ENCODE results near the gene PRPF18. TPM values are rescaled to one million over a fixed set of nuclear protein-coding genes. Genes with fewer than 3 reads are reported as not detected.

The PRPF18 gene
- total RNA-seq, 1 experiment from 2014 or later: 13.4 TPM

- ATAC-seq (no peak), DNase-seq (ENCODE audit: low spot score) (no peak)
- H3K27ac Mint-ChIP-seq: no peak overlapping the region
- H3K27me3 Mint-ChIP-seq (ENCODE audit: low read depth): no peaks in the 10 kb centered on the region
- H3K9me3 Mint-ChIP-seq: no peaks in the 10 kb centered on the region
- TF ChIP-seq ZNF232 (CRISPR knock-in tag; IDR thresholded peaks at IDR 0.05) (no peak), ZBTB43 (CRISPR knock-in tag; IDR thresholded peaks at IDR 0.05) (no peak), NFATC4 (CRISPR knock-in tag; IDR thresholded peaks at IDR 0.05) (no peak), ARID4B (CRISPR knock-in tag; IDR thresholded peaks at IDR 0.05; ENCODE audit: borderline replicate concordance) (no peak), NR1H2 (CRISPR knock-in tag; IDR thresholded peaks at IDR 0.05) (no peak), GRHL2 (CRISPR knock-in tag; IDR thresholded peaks at IDR 0.05; ENCODE audit: insufficient replicate concordance, severe bottlenecking) (no peak), ZNF671 (CRISPR knock-in tag; IDR thresholded peaks at IDR 0.05) (no peak), GTF2I (CRISPR knock-in tag; conservative IDR thresholded peaks at IDR 0.05) (no peak), ATF3 (CRISPR knock-in tag; conservative IDR thresholded peaks at IDR 0.05) (no peak), ZNF219 (CRISPR knock-in tag; IDR thresholded peaks at IDR 0.05; ENCODE audit: borderline replicate concordance) (no peak), FOXP1 (CRISPR knock-in tag; IDR thresholded peaks at IDR 0.05; ENCODE audit: borderline replicate concordance) (no peak), KAT7 (CRISPR knock-in tag; IDR thresholded peaks at IDR 0.05; ENCODE audit: borderline replicate concordance) (no peak), NFE2L1 (CRISPR knock-in tag; IDR thresholded peaks at IDR 0.05) (no peak), SMAD4 (CRISPR knock-in tag; IDR thresholded peaks at IDR 0.05) (no peak), E2F5 (CRISPR knock-in tag; IDR thresholded peaks at IDR 0.05) (no peak), ZNF138 (CRISPR knock-in tag; conservative IDR thresholded peaks at IDR 0.05) (no peak)
- no peak overlapping the region for H3K4me3 Mint-ChIP-seq
- CTCF ChIA-PET: interaction anchor here (1.8 kb wide), 1 partner anchor 9 kb away, joined by 5 read pairs; no protein-coding TSS in a partner anchor
- POLR2A ChIA-PET: no interaction called here
- H3K4me1 Mint-ChIP-seq: peaks cover under 1% of the 10 kb centered on the region; the same call in 1 of the 2 replicates
- peaks cover 9% of the 10 kb centered on the region for H3K36me3 Mint-ChIP-seq
Observed at GRCh38 chr10:13621931-13622330, 35.2 kb downstream of the PRPF18 start.

- POLR2A ChIA-PET: no interaction called here
- CTCF ChIA-PET: no interaction called here
- H3K4me3 Mint-ChIP-seq: no peak overlapping the region
- H3K27me3 Mint-ChIP-seq (ENCODE audit: low read depth): no peaks in the 10 kb centered on the region
- no peaks in the 10 kb centered on the region for H3K9me3 Mint-ChIP-seq
- no peaks in the 10 kb centered on the region for H3K36me3 Mint-ChIP-seq
- H3K4me1 Mint-ChIP-seq: peaks cover 6% of the 10 kb centered on the region
- H3K27ac Mint-ChIP-seq: no peak overlapping the region
- no peak for ATAC-seq
- no peak for DNase-seq (ENCODE audit: low spot score)
- TF ChIP-seq RELA (CRISPR knock-in tag; IDR thresholded peaks at IDR 0.05; ENCODE audit: borderline replicate concordance) (no peak), SP1 (CRISPR knock-in tag; conservative IDR thresholded peaks at IDR 0.05) (no peak), ELF4 (CRISPR knock-in tag; IDR thresholded peaks at IDR 0.05; ENCODE audit: low read depth) (no peak), STAT6 (CRISPR knock-in tag; conservative IDR thresholded peaks at IDR 0.05; ENCODE audit: low read depth) (no peak), ATF3 (CRISPR knock-in tag; conservative IDR thresholded peaks at IDR 0.05) (no peak), FOXP1 (CRISPR knock-in tag; IDR thresholded peaks at IDR 0.05; ENCODE audit: borderline replicate concordance) (no peak), TEAD1 (CRISPR knock-in tag; IDR thresholded peaks at IDR 0.05) (no peak), ZNF396 (CRISPR knock-in tag; IDR thresholded peaks at IDR 0.05; ENCODE audit: borderline replicate concordance) (no peak), ZNF263 (CRISPR knock-in tag; IDR thresholded peaks at IDR 0.05; ENCODE audit: low read depth) (no peak), IRF1 (CRISPR knock-in tag; IDR thresholded peaks at IDR 0.05) (no peak), FOXK1 (CRISPR knock-in tag; IDR thresholded peaks at IDR 0.05) (no peak), MYBL2 (CRISPR knock-in tag; IDR thresholded peaks at IDR 0.05) (no peak)
Observed at GRCh38 chr10:13624630-13625029, 37.9 kb downstream of the PRPF18 start.
